Activated CD4-positive, alpha-beta T cell treated with anti-CD3 and anti-CD28 coated beads for 1 hour (primary cell): ENCODE measurements around the gene RIN2.
"Not testable (repeated sequence)": the region's sequence is repeated elsewhere in the genome, so short reads cannot be mapped to it uniquely, and the experiment has no call there.

Experiments
- DNase-seq: peaks from one replicate; pipeline ENCODE4 v3.0.0-alpha.2; 2020

The RIN2 gene

DNA sequence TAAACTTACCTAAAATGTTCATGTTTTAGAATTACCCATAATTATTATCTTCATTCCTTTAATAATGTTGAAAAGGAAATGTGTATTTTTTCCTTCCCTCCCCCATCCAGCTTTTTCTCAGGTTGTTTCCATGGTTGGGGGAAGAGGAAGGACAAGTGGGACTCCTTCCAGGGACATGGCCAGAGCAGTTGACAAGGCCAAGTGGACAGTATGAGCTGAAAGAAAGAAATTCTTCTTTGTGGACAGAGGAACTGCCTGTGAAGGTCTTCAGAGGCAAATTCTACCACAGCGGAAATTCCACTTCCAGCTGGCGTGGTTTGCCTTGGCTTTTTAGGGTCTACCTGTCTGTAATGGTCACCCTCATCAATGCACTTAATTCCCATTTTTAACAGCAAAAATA is 33.8 kb downstream of the RIN2 start:
- DNase-seq = no peak

DNA sequence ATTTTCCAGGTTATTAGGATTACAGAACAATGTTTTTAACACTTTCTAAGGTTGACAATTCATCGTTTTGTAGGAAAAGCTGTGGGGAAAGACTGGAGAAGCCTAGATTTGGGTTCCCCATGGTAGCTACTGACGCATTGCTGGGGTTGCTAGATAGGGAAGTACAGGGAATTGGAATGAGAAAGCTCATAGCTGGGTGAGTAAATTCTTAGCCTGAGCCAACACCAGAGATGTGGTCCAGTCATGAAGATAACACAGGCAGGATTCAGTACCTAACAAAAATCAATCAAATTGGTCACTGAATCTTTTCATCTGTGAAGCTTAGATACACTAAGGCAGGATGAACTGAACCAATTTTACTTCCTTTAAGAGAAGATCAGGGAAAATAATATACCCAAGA is 35.7 kb downstream of the RIN2 start:
- no peak for DNase-seq

DNA sequence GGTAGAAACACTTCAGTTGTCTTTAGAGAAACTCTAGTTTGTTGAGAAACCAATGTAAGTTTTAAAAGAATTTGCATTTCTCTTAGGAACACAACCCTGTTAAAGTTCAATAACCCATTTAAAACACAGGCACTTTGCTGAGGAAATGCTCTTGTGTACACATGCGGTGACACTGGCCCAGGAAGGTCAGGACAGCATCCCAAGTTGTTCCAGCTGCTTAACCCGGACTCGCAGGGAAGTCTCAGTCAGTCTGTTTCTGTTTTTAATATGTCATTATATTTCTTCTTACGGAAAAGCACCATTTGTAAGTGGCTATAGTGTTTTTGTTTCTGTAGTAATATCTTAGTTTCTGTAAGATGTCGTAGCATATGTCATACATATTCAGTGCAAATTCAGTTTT is 36.9 kb downstream of the RIN2 start:
- no peak for DNase-seq

DNA sequence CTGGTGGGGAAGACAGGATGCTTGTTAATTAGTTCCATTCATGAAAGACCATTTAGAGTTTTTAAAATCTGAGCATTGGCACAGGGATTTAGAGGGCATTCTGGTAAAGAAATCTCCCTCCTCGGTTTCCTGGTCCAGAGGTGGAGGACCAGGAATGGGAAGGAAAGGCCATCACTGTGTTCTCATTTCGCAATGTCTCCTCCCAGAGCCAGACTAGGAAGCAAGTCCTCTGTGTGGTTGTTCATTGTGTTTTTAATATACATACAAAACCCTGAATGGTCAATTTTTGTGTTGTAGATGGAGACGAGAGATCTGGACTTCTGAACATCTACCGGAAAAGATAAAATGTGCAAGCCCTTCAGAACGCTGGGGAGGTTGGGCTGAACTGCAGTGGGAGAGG is 41.3 kb downstream of the RIN2 start:
- DNase-seq = no peak

DNA sequence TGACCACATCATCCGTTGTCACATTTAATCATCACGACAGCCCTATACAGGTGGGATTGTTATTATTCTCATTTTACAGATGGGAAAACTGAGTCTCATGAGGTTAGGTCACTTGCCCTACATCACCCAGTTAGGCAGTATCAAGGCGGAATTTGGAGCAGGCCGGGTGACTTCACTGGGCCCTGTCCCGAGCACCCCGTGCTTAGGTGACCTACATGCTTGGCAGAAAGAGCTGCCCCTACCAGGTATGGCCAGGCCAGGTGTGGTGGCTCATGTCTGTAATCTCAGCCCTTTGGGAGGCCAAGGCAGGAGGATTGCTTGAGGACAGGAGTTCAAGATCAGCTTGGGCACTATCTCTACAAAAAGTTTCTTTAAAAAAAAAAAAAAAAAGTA is 44.0 kb downstream of the RIN2 start:
- no peak for DNase-seq

DNA sequence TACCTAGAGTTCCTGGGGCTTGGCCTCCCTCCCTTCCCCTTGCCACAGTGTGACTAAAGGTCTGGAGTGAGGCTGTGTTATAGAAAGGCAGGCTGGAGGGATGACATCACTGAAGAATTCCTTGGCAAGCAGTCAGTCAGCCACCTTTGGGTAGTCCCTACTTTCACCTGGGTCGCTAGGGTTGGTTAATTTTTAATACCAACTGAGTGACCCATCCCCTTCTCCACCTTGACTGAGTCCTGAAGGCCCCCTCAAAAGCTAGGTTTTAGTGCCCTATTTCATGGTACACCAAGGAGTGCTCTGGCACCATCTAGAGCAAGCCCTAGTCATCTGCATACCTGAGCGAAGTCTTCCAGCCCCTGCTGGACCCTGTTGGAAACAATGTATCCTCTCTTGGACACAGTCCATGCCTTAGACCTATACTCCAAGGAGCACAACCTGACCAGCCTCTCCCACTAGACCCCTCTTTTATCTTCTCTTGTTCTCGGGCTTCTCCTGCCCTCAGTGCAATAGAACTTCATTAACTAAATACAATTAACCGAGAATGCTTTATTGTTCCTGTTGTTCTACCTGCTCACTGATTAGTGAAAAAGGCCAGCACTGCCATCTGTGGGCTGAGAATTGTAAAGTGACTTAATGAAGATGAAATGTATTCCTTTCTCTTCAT is 44.6 kb downstream of the RIN2 start:
- no peak for DNase-seq

DNA sequence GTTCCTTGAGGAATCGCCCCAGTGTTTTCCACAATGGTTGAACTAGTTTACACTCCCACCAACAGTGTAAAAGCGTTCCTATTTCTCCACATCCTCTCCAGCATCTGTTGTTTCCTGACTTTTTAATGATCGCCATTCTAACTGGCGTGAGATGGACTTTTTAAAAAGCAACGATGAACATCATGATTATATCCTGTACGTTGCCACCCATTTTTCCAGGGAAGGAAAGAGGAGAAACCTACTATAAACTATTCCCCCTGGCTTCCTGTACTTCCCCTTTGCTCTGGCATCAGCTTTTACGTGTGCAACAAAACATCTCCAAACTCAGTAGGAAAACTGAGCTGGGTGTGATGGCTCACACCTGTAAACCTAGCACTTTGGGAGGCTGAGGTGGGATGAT is 48.2 kb downstream of the RIN2 start:
- DNase-seq = not testable (repeated sequence)

DNA sequence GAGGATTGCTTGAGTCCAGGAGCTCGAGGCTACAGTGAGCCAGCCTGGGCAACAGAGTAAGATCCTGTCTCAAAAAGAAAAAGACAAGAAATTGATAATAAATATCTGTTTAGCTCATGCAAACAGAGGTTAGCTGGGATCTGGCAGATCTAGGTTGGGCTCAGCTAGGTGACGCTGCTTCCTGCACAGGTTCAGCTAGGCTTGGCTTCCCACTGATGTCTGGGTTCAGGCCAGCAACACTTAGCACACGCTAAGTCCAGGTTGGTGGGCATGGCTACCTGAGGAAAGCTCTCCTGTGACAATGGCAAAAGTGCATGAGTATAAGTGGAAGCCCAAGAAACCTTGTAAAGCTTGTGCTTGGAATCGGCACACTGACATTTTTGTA is 48.7 kb downstream of the RIN2 start:
- DNase-seq = no peak

DNA sequence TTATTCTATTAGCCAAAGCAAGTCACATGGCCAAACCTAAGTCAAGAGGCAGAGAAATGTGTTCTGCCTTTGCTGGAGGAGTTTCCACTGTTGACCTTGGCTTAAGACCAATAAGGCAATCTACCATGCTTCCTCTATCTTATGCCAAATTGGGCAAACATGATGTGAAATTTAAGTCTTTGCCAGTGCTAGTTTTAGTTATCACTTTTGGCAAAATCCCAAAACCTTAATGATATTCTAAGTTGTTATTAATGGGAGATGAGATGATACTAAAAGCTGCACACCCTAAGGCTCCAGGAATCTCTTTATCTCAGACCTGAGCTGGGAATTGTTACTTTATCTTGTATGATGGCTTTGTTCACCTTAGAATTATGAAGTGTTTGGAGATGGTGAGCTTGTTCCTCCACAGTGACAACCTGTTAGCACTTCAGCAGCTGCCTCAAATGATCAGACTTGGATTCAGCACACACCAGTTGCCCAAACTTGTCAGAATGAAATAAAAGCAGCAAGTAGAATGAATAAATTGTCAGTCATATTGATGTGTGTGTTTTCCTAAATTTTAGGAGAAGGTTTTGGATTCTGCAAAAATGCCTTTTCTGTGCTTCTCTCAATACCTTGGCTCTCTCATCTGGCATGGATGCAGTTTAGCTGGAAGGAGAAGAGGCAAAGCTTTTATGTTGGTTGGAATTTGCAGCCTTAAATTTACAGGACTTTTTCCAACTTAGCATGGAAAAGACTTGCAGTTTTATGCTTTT is 49.3 kb downstream of the RIN2 start:
- no peak for DNase-seq
